GM21529 (cell line): ENCODE results near the gene NUDT16L1.

Source experiments
- ATAC-seq: cut with Tn5 transposase; IDR thresholded peaks from one replicate; pipeline ENCODE4 v1.9.1; 2021; ENCODE audit not compliant: unreplicated experiment

NUDT16L1 gene

GRCh38 chr16:4663777-4664465 is 29.4 kb upstream of the NUDT16L1 start:
- ATAC-seq, result no peak

- ATAC-seq, result no peak
Observed at GRCh38 chr16:4664538-4665418, 28.6 kb upstream of the NUDT16L1 start.

- no peak for ATAC-seq
Observed at GRCh38 chr16:4666537-4667202, 26.7 kb upstream of the NUDT16L1 start.

GRCh38 chr16:4667203-4667963 is 26.0 kb upstream of the NUDT16L1 start:
- no peak for ATAC-seq

- no peak for ATAC-seq
Observed at GRCh38 chr16:4668313-4668960, 24.9 kb upstream of the NUDT16L1 start.

GRCh38 chr16:4673387-4674046 is 19.8 kb upstream of the NUDT16L1 start:
- no peak for ATAC-seq

DNA sequence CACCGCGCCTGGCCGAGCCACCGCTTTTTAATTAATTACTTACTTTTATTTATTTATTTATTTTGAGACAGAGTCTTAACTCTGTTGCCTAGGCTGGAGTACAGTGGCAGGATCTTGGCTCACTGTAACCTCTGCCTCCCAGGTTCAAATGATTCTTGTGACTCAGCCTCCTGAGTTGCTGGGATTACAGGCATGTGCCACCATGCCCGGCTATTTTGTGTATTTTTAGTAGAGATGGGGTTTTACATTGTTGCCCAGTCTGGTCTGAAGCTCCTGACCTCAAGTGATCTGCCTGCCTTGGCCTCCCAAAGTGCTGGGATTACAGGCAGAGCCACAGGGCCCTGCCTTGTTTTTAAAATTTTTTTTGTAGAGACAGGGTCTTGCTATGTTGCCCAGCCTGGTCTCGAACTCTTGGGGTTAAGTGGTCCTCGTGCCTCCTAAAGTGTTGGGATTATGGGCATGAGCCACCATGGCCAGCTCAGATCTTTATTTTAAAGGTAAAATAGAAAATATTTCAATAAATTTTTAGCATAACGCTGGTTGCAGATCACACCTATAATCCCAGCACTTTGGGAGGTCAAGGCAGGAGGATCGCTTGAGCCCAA is 18.3 kb upstream of the NUDT16L1 start:
- no peak for ATAC-seq

DNA sequence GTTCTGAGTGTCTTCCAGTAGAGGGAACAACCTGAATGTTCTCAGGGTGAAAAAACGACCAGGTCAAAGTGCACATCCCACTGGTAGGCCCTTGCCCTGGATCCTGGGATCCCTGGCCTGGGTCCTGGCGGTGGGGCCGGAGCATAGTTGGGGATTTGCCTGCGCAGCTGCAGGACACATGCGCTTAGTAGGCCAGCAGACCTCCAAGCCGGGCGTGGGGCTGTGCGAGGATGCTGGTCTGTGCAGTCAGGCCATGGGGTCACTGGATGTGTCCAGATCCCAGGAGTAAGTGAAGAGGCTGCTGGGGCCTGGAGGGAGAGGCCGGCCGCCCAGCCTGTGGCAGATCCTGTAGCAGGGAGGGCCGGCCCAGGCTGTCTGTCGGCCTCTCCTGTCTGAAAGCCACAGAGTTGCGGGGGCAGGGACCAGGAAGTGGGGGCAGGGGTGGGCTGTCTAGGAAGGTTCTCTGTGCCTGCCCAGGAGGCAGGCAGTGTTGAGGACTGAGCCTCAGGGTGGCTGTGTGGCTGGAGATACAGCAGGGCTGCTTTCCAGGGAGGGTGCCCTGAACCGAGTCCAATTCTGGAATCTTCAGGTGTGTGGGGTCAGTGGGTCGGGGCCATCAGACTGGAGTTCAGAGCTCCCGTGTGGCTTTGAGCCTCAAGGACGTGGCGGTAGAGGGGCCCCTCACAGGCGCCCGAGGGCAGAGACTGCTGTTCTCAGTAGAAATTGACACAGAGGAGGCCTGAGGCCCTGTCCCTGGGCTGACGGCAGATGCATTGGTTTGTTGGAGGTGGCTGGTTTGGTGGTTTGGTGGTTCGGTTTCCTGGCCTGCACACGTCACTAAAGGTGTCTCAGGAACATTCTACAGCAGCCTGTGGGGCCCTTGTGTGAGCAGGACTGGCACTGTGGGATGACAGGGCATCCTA is 17.2 kb upstream of the NUDT16L1 start:
- no peak for ATAC-seq

GRCh38 chr16:4676831-4677230 is 16.5 kb upstream of the NUDT16L1 start:
- no peak for ATAC-seq

DNA sequence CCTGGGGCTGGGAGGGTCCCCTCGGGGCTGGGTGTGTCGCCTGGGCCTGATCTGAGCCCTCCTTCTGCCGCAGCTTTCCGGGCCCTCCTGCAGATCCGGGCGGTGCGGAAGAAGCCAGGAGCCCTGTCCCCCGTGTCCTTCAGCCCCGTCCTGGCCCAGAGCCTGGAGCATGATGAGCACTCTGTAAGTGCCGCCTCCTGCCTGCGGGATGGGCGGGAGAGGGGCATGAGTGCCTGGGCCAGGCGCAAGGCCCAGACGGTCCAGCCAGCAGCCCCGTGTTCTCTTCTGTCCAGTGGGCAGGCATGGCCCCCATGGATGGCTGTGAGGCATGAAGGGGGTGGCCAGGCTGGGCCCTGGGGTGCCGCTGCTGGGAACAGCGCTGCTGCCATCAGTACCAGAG is 16.0 kb upstream of the NUDT16L1 start:
- ATAC-seq, result no peak

GRCh38 chr16:4677994-4678393 is 15.4 kb upstream of the NUDT16L1 start:
- no peak for ATAC-seq

DNA sequence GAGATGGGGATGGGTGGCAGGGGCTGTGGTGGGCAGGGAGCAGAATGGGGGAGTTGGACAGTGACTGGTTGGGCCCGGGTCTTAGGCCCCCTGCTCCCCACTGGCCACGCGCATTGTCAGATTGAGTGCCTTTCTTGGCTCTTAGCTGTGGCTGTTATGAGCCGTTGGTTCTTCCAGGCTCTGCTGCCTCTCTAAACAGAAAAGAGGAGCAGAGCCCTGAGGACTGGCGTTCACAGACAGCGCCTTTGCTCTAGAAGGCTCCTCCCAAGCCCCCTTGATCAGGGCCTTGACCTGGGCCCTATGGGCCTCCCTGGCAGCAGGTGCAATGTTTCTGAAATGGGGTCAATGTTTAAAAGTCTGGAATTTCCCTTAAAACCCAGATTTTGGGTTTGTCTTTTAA is 14.8 kb upstream of the NUDT16L1 start:
- ATAC-seq, result no peak

DNA sequence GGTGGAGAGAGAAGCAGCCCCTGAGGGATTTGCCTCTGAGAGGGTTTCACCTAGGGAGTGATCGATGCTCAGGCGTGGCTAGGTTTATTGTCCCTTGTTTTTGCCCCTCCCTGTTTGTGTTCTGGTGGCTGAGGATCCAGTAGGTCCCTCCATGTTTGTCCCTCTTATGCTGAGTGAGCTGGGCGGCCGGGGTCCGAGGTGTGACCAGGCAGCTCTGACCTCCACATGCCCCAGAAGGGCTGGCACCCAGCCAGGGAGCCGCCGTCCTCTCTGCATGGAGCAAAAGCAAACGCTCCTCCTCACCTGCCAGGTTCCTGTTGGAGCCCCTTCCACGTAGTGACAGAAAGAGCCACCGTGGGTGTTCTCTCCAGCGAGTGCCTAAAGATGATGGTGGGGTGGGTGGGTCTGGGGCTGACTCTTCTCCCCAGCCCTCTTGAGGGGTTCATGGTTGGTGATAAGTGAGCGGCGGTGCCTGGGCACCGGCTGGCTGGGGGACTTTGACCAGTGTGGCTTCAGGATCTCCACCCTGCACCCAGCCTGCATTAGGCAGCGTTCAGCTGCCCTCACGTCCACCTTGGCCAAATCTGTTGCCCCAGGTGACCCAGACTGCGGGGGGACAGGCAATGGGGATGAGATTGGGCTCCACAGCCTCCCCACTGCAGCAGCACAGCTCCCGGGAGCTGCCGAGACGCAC is 14.1 kb upstream of the NUDT16L1 start:
- no peak for ATAC-seq

GRCh38 chr16:4679850-4680636 is 13.3 kb upstream of the NUDT16L1 start:
- no peak for ATAC-seq

DNA sequence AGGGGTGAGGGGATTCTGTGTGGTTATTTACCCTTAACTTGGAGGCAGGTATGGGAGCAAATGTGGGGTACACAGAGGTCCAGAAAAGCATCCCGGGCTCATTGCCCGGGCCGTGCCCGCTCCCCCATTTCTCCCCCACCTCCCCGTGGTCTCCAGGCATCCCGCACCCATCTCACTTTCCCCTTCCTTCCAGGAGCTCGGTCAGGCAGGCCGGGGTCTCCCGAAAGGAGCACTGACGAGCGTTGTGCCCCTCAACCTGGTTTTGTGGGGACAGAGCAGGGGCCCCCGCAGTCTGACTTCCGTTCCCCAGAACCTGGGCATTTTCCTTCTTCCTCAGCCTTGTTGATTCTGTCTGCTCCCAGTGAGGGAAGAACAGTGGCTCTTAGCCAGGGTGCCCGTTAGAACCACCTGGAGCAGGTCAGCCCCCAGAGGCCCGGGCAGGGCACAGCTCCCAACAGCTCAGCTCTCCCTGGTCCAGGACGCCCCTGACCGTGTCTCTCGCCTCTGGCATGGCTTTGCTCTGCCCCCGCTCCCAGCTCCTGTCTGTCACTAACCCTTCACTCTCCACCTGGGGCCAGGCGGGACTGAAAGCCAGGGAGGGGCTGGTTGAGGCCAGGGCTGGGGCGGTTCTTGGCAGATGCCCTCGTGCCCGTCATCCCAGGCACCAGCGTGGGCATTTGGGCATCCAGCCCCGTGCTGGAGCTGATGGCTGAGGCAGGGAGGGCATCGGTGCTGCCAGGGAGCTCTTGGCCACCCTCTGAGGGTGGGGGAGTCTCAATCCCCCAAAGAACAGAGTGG is 12.5 kb upstream of the NUDT16L1 start:
- ATAC-seq, result no peak

- no peak for ATAC-seq
Observed at GRCh38 chr16:4681471-4682083, 11.8 kb upstream of the NUDT16L1 start.
